ENCODE data around the gene MED13L.

DNA sequence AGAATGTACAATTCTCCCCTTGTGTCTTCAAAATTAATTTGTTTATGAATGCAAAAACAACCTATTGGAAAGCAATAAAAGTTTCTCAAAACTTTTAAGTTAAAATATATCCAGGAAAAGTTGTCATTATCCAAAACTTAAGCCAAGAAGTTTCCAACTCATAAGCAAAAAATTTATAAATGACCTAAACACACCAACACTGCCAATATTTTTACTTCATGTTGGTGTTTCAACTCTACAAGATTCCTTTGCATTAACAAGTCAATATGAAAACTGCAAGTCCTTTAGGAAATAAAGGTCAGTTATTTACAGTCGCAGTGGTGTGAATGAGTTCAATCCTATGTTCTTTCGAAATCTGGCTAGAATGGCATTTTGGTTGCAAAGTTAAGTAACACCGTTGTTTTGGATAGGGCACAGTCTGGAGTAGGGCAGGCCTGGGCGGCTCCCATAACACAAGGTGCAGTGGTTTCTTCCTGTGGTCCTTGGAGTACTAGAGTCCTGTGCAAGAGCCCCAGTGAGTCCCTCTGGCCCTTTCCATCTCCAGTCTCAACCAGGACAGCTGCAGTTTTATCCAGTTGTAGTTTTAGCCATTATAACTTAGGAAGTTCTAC lies 151.4 kb downstream of the MED13L start:
- TF ChIP-seq, protein P1, sequence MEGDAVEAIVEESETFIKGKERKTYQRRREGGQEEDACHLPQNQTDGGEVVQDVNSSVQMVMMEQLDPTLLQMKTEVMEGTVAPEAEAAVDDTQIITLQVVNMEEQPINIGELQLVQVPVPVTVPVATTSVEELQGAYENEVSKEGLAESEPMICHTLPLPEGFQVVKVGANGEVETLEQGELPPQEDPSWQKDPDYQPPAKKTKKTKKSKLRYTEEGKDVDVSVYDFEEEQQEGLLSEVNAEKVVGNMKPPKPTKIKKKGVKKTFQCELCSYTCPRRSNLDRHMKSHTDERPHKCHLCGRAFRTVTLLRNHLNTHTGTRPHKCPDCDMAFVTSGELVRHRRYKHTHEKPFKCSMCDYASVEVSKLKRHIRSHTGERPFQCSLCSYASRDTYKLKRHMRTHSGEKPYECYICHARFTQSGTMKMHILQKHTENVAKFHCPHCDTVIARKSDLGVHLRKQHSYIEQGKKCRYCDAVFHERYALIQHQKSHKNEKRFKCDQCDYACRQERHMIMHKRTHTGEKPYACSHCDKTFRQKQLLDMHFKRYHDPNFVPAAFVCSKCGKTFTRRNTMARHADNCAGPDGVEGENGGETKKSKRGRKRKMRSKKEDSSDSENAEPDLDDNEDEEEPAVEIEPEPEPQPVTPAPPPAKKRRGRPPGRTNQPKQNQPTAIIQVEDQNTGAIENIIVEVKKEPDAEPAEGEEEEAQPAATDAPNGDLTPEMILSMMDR (IDR thresholded peaks at IDR 0.05) = no peak
- no peak for TF ChIP-seq POLR2A (IDR thresholded peaks at IDR 0.05)

Data from testis (tissue), 2 donors.